ENCODE measurements around the gene CDKN2AIP.

CDKN2AIP gene

GRCh38 chr4:183444214-183445096 is at the start of gene CDKN2AIP:
CDKN2AIP (plus strand) TSS chr4:183444636; CDS start chr4:183444798, 162 bp downstream.
- peak; percentile 93 to 94 for DNase-seq (ENCODE audit: low spot score in 2 of 2)
- Mint-ChIP-seq H3K9me3 (no peaks in the 10 kb centered on the region), H3K4me3 (peak within 1 kb of the TSS; percentile 88), H3K4me1 (peaks cover 24% of the 10 kb centered on the region), H3K27me3 (no peaks in the 10 kb centered on the region), H3K27ac (peak within 1 kb of the TSS; percentile 96), H3K36me3 (peaks cover 13% of the 10 kb centered on the region)
- peak; percentile 81 for ATAC-seq (ENCODE audit: low read depth)

DNA sequence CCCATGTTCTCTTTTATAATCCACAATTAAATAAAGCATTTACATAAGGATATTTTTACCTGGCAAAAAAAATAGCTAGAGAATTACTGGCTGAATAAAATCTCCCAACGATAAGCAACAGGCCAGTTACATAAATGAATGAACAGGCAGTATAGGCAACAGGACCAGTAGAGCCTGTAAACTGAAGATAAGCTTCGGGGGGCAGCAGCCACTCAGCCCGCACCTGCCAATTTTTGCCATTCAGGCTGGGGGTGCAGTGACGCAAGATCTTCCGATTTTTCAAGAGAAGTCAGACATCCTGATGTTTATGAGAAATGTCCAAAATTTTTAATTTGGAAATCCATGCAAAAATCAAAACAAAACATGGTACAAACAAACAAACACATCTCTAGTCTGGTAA is 49.0 kb upstream of the CDKN2AIP start:
- Mint-ChIP-seq H3K4me1 (peaks cover 10% of the 10 kb centered on the region), H3K27ac (no peak overlapping the region), H3K4me3 (no peak overlapping the region), H3K36me3 (no peaks in the 10 kb centered on the region), H3K27me3 (peaks cover 5% of the 10 kb centered on the region), H3K9me3 (no peaks in the 10 kb centered on the region)
- no peak for ATAC-seq (ENCODE audit: low read depth)
- DNase-seq (ENCODE audit: low spot score in 2 of 2) = no peak

DNA sequence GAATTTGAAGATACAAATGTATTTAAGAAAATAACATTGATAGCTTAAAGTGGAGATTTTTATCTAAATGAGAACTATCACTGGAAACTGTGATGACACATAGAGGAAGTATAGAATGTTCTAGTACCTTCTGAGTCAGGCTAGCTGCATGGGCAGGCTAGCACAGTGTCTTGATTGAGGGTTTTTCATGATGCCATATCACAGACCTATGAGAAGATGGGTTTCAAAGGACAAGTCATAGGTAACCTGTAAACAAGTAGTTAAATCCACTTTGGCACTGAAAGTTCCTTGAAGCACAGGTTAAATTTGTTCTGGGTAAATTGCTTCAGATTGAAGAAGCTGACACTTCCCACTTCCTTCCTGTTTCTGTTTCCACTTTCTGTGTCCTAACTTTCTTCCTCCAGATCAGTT is 48.2 kb upstream of the CDKN2AIP start:
- H3K4me3 Mint-ChIP-seq = no peak overlapping the region
- peaks cover 5% of the 10 kb centered on the region for H3K27me3 Mint-ChIP-seq
- no peak for DNase-seq (ENCODE audit: low spot score in 2 of 2)
- no peaks in the 10 kb centered on the region for H3K9me3 Mint-ChIP-seq
- no peak overlapping the region for H3K27ac Mint-ChIP-seq
- no peak for ATAC-seq (ENCODE audit: low read depth)
- peaks cover 10% of the 10 kb centered on the region for H3K4me1 Mint-ChIP-seq
- no peaks in the 10 kb centered on the region for H3K36me3 Mint-ChIP-seq

DNA sequence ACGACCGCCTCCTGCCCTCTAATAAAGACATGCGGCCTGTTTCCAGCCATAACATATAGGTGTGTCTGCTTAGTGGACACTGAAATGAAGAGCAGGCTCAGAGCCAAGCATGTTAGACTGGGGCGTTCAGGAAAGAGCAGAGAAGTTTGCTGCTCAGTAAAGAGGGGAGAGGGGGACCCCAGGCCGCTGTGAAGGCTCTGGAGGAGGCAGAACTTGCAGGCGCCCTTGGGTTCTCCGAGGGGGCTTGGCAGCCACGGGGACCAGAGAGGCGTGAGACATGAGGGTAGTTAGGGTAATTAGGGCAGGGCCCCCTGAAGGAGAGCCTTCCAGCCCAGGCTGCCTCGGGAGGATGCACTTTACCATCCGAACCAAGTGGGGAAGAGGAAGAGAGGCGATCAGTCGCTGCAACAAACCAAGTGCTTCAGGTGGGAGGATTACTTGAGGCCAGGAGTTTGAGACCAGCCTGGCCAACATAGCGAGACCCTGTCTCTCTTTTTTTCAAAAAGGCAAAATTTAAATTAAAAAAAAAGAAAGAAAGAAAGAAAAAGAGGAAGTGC is 46.6 kb upstream of the CDKN2AIP start:
- no peak for ATAC-seq (ENCODE audit: low read depth)
- Mint-ChIP-seq H3K27me3 (peaks cover 9% of the 10 kb centered on the region), H3K4me1 (peaks cover 10% of the 10 kb centered on the region), H3K4me3 (peak overlapping the region; percentile 88), H3K9me3 (no peaks in the 10 kb centered on the region), H3K27ac (no peak overlapping the region), H3K36me3 (no peaks in the 10 kb centered on the region)
- no peak for DNase-seq (ENCODE audit: low spot score in 2 of 2)

GRCh38 chr4:183398298-183399125 is 45.9 kb upstream of the CDKN2AIP start:
- Mint-ChIP-seq H3K27me3 (peaks cover 9% of the 10 kb centered on the region), H3K27ac (peak overlapping the region; percentile 72), H3K4me1 (peaks cover 10% of the 10 kb centered on the region), H3K4me3 (peak overlapping the region; percentile 88), H3K36me3 (no peaks in the 10 kb centered on the region), H3K9me3 (no peaks in the 10 kb centered on the region)
- peak; percentile 89 for ATAC-seq (ENCODE audit: low read depth)
- peak; percentile 41 to 55 for DNase-seq (ENCODE audit: low spot score in 2 of 2)

DNA sequence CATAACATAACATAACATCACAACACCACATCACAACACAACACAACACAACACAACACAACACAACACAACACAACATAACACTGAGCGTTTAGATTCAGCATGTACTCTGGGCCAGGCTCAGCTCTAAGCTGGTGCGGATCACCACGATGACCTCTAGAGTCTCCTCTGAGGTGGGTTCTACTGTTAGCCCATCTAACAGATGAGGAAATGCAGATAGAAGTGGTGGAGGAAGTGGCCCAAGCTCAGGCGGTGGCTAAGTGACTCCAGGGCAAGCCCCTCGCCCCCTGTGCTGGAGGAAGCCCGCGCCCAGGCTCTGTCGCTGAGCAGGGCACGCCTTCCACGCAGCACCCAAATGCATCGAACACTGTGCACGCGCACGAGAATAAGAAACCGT is 45.3 kb upstream of the CDKN2AIP start:
- Mint-ChIP-seq H3K4me3 (peak overlapping the region; percentile 88), H3K27me3 (peaks cover 9% of the 10 kb centered on the region), H3K36me3 (no peaks in the 10 kb centered on the region), H3K9me3 (no peaks in the 10 kb centered on the region), H3K27ac (no peak overlapping the region), H3K4me1 (peaks cover 10% of the 10 kb centered on the region)
- DNase-seq (ENCODE audit: low spot score in 2 of 2) (no peak), ATAC-seq (ENCODE audit: low read depth) (peak; percentile 2)

DNA sequence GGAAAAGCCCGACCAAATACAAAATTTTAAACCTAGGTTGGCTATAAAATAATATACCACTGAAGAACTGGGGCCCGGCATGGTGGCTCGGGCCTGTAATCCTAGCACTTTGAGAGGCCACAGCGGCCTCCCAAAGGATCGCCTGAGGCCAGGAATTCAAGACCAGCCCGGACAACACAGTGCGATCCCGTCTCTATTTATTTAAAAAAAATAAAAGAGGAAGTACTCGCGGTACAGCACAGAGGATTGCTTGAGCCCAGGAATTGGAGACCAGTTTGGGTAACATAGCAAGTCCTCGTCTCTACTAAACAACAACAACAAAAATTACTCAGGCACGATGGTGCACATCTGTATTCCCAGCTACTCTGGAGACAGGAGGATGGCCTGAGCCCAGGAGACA is 44.8 kb upstream of the CDKN2AIP start:
- no peak overlapping the region for H3K27ac Mint-ChIP-seq
- DNase-seq (ENCODE audit: low spot score in 2 of 2) = no peak
- no peak for ATAC-seq (ENCODE audit: low read depth)
- peaks cover 8% of the 10 kb centered on the region for H3K27me3 Mint-ChIP-seq
- H3K9me3 Mint-ChIP-seq = no peaks in the 10 kb centered on the region
- peaks cover 10% of the 10 kb centered on the region for H3K4me1 Mint-ChIP-seq
- H3K36me3 Mint-ChIP-seq = no peaks in the 10 kb centered on the region
- H3K4me3 Mint-ChIP-seq = no peak overlapping the region

DNA sequence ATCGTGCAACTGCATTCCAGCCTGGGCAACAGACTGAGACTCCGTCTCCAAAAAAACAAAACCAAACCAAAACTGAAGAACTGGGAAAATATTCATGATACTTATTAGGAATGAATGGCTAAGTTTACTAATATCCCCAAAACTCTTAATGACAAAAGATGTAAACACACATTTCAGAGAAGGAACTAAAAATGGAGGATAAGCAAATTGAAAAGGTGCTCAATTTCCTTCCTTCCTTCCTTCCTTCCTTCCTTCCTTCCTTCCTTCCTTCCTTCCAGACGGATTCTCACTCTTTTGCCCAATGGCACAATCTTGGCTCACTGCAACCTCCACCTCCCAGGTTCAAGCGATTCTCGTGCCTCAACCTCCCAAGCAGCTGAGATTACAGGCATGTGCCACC is 44.4 kb upstream of the CDKN2AIP start:
- no peak overlapping the region for H3K4me3 Mint-ChIP-seq

DNA sequence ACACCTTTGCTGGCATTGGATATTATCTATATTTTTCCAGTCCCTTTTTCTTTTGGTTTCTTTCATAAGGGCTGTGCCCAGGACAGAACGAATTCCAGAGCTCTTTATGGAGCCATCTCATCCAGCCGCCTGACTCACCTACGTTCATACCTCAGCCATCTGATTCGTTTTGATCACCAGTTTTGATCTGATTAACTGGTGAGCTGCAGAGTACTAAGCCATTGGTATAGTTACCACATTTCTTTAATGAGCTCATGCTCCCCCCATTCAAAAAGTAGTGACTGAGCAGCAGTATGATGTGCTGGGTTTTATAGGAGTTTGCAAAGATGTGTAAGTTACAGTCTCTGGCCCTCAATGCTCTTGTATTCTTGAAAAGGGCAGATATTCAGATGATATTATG is 43.0 kb upstream of the CDKN2AIP start:
- Mint-ChIP-seq H3K9me3 (no peaks in the 10 kb centered on the region), H3K36me3 (no peaks in the 10 kb centered on the region), H3K27ac (no peak overlapping the region), H3K4me1 (peaks cover 6% of the 10 kb centered on the region), H3K27me3 (peaks cover 8% of the 10 kb centered on the region), H3K4me3 (no peak overlapping the region)
- ATAC-seq (ENCODE audit: low read depth) = no peak
- no peak for DNase-seq (ENCODE audit: low spot score in 2 of 2)

More for the DNA sequence above, 44.4 kb upstream of the CDKN2AIP start:
- peaks cover 10% of the 10 kb centered on the region for H3K4me1 Mint-ChIP-seq
- no peaks in the 10 kb centered on the region for H3K9me3 Mint-ChIP-seq
- no peaks in the 10 kb centered on the region for H3K36me3 Mint-ChIP-seq
- H3K27me3 Mint-ChIP-seq = peaks cover 8% of the 10 kb centered on the region
- no peak overlapping the region for H3K27ac Mint-ChIP-seq
- DNase-seq (ENCODE audit: low spot score in 2 of 2) = no peak
- ATAC-seq (ENCODE audit: low read depth) = no peak

DNA sequence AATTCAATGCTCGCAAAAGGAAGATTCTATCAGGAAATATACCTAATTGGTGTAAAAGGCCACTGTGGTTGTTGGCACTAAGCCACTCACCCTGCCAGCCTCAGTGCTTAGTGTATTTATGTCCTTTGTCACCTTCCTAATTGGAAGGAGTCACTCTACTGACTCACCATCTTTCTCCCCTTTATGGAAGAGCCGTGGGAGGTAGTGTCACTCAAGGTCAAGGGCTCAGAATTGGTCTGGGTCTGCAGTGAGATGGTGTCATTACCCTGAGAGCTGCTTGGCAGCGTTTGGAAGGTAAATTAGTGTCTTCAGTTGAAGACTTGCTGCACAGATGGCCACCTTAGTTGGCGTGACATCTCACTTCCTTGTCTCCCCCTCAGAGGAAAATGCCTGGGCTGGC is 41.7 kb upstream of the CDKN2AIP start:
- Mint-ChIP-seq H3K27me3 (peaks cover 8% of the 10 kb centered on the region), H3K27ac (no peak overlapping the region), H3K36me3 (no peaks in the 10 kb centered on the region), H3K4me3 (no peak overlapping the region), H3K4me1 (peaks cover 9% of the 10 kb centered on the region), H3K9me3 (no peaks in the 10 kb centered on the region)
- DNase-seq (ENCODE audit: low spot score in 2 of 2) = no peak
- no peak for ATAC-seq (ENCODE audit: low read depth)

GRCh38 chr4:183403486-183403885 is 41.0 kb upstream of the CDKN2AIP start:
- ATAC-seq (ENCODE audit: low read depth) = no peak
- Mint-ChIP-seq H3K27me3 (peaks cover 8% of the 10 kb centered on the region), H3K4me1 (peaks cover 10% of the 10 kb centered on the region), H3K9me3 (no peaks in the 10 kb centered on the region), H3K36me3 (no peaks in the 10 kb centered on the region), H3K27ac (no peak overlapping the region), H3K4me3 (no peak overlapping the region)
- DNase-seq (ENCODE audit: low spot score in 2 of 2) = no peak

GRCh38 chr4:183403961-183404360 is 40.5 kb upstream of the CDKN2AIP start:
- Mint-ChIP-seq H3K27ac (no peak overlapping the region), H3K4me1 (peaks cover 9% of the 10 kb centered on the region), H3K27me3 (peaks cover 8% of the 10 kb centered on the region), H3K4me3 (no peak overlapping the region), H3K36me3 (no peaks in the 10 kb centered on the region), H3K9me3 (no peaks in the 10 kb centered on the region)
- no peak for DNase-seq (ENCODE audit: low spot score in 2 of 2)
- no peak for ATAC-seq (ENCODE audit: low read depth)

- DNase-seq (ENCODE audit: low spot score in 2 of 2) (no peak), ATAC-seq (ENCODE audit: low read depth) (no peak)
- H3K36me3 Mint-ChIP-seq = no peaks in the 10 kb centered on the region
- peak overlapping the region; percentile 34 for H3K4me3 Mint-ChIP-seq
- no peak overlapping the region for H3K27ac Mint-ChIP-seq
- H3K27me3 Mint-ChIP-seq = peaks cover 8% of the 10 kb centered on the region
- H3K9me3 Mint-ChIP-seq = no peaks in the 10 kb centered on the region
- peaks cover 7% of the 10 kb centered on the region for H3K4me1 Mint-ChIP-seq
Observed at GRCh38 chr4:183405303-183405702, 39.1 kb upstream of the CDKN2AIP start.

GRCh38 chr4:183407128-183407585 is 37.3 kb upstream of the CDKN2AIP start:
- no peaks in the 10 kb centered on the region for H3K27me3 Mint-ChIP-seq
- ATAC-seq (ENCODE audit: low read depth) = peak; percentile 96
- H3K9me3 Mint-ChIP-seq = no peaks in the 10 kb centered on the region
- H3K36me3 Mint-ChIP-seq = no peaks in the 10 kb centered on the region
- peaks cover 7% of the 10 kb centered on the region for H3K4me1 Mint-ChIP-seq
- peak overlapping the region; percentile 93 for H3K27ac Mint-ChIP-seq
- peak overlapping the region; percentile 84 for H3K4me3 Mint-ChIP-seq
- DNase-seq (ENCODE audit: low spot score in 2 of 2) = peak; percentile 89 to 98

Data from memory B cell (primary cell).